HG03442 (cell line): Measurements from ENCODE around the gene OR52D1.

Experiments used
- ATAC-seq: cut with Tn5 transposase; IDR thresholded peaks from one replicate; pipeline ENCODE4 v1.9.1; 2021; ENCODE audit warnings: mild to moderate bottlenecking, moderate library complexity; ENCODE audit not compliant: unreplicated experiment

OR52D1 gene

DNA sequence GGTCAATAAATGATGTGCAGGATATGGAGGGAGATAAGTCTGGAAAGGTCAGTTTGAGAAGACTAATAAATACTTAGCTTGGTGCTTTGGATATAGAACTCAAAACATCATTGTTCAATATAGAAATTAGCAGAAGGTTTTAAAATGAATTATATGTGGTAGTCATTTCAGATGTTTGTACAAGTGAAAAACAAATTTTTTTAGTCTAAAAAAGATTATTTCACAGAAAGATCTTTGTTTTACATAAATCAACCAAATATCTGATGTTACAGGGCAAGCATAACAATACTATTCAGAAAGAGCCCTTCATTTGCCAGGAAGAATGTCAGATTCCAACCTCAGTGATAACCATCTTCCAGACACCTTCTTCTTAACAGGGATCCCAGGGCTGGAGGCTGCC, at the start of gene OR52D1:
Gene OR52D1, plus strand, starts transcription at position 301 of the 400 bp plus-strand sequence. Its CDS starts 22 bp downstream, at position 323.
- ATAC-seq, result no peak

DNA sequence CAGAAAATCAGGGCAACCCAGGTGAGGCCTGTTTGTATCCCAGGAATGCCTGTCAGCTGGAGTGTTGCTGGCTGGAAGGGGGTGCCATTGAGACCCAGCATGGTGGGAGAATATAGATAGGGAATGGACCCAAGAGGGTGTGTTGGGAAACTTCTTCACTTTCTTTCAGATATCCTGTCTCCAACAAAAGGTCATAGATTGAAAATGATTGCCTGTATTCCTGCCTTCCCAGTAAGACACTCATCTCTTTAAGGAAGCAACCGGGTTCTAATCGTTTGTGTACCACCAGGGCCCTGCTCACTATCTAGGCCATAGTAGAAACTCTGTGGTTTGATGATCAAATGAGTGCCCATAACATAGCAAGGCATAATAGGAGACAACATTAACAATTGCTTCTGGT, 47.1 kb upstream of the OR52D1 start, which contains the start of gene OR51I1:
Gene OR51I1, minus strand, starts transcription at position 101 of the 400 bp plus-strand sequence. Its CDS starts 0 bp downstream, at position 101.
- ATAC-seq, result no peak

DNA sequence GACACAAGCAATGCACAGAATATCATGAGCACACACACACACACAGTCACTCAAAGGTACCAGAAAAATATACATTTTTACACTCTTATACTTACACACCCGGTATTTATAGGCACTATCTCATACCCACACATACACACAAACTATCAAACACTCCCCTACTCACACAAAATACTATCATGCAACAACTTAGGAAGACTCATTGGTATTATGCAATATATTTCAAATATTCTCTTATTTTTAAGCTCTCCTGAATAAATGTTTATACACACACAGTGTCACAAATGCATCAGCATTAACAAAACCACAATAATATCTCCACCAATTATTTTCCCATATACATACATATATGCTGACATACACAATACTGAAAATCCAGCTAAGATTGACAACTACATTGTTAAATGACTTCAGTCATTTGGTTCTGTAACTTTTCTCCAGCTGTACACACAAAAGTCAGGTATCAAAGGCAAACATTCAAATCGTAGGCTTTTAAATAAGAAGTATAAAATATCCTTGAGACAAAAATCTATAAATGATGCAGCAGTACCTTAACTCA, 44.6 kb upstream of the OR52D1 start:
- ATAC-seq, result no peak

DNA sequence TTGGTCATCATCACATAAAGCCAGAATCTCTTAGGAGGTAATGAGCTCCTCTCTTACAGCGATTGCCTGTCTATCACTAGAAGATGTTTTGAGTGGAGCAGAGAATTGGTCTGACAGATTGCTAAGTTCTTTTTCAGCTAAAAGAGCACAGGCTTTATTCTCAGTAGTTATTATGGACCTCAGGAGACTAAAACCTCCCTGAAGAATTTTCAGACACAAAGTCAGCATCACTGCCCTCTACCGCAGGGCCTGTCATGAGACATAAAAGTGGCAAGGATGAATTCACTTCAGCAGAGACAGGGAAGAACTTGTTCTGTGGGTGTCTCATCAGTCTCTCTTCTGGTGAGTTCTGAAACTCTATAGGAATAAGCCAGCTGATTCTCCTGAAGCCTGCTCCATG, 39.5 kb upstream of the OR52D1 start, which contains the start of gene OR51I2:
Gene OR51I2, plus strand, starts transcription at position 301 of the 400 bp plus-strand sequence. CDS start 4,166 bp downstream, outside the sequence.
- ATAC-seq, result no peak

DNA sequence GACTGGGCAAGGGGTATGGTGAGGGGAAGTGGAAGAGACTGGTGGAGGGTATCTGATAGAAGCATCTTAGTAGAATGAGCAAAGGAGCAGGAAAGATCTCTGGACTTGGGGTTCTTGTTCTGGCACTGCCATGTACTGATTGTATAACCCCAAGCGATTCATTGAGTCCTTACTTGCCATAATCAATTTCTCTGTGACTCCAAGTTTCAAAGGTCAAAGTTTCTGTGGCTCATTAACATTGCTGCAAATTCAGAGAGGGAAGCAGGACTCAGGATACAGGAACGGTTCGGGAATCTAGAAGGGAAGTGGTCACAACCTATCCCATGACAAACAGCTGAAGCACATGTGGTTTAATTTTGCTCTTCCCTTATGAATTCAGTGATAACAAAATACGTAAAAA, 39.1 kb upstream of the OR52D1 start:
- no peak for ATAC-seq

DNA sequence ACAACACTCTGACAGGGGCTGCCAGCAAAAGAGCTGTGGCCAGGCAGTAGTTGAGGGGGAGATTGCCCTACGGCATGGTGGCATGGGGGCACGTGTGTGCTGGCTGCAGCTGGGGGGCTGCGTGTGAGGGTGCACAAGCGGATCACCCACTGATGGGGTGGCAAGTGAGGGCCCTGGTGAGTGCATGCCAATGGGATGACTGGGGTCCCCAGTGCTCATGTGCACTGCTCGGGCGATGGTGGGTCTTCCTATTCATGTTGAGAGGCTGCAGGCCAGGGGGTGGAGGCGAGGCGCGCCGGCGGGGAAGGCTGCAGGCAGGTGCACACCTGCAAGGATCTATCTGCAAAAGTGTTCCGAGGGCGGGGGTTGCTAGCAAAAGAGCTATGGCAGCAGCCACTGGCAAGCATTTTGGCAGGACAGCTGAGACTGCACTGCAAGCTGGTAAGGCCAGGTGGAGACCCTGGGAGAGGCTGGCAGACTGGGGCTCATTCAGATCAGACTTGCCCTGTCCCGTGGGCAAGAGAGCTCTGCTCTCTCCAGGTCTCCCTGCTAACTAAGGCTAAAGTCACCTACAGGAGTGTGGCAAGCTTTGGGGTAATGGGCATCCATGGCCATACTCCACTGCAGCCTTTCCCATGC, 27.4 kb upstream of the OR52D1 start:
- ATAC-seq, result no peak

DNA sequence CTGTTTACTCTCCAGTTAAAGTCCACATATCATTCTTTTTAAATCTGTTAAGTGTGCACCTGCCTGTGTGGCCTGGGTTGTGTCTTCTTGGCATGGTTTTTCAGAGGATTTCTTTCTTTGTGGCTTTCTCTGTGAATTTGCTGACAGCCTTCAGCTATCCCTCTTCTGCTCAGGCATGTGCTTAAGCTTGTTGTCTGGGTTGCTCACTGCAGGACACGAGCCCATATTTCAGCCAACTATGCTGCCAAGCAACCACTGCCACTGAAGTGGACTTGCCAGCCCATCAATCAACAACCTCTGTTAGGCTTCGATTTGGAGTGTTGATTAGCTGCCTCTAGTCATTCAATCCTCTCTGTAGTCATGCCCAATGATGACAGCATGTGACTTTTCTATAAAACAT, 21.0 kb upstream of the OR52D1 start:
- no peak for ATAC-seq

DNA sequence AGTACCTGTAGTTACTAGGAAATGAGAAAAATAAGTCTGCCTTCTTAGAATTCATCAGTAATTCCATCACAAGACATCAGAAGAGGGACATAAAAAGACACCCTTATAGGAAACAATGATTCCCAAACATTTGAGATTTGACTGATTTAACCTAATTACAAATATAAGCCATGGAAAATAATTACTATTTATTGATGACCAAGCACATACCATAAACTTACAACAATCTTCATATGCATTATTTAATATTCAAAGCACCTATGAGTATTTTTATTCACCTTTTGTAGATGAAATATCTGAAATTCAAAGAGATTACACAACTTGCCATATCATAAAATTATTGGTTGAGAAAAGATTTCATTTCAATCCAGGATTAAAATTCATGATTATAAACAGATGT, 14.6 kb upstream of the OR52D1 start:
- ATAC-seq, result no peak

DNA sequence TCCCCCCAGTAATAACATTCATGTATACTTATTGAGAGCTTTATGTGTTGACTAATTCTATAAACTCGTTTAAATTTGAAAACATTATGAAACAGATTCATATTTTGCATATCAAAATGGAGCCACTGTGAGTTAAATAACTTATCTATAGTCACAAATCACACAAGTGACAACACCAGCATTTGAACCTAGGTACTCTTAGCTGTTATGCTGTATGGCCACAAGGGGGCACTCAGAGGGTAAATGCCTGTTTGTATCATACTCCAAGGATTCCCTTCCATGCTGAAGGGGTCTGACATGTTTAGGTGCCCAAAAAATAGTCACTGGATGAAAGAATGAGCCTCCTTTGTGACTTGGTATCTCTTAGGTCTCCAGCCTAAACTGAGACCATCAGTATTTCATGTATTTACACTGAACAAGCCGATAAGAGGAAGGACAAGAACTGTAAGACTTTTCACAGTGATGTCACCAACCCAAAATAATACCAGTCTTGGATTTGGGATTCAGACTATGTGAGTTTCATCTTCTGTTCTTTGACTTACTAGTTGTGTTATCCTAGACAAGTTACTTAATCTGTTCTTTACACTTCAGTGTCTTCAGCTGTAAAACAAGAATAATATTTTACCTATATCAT, 12.2 kb upstream of the OR52D1 start:
- ATAC-seq, result peak; percentile 83

DNA sequence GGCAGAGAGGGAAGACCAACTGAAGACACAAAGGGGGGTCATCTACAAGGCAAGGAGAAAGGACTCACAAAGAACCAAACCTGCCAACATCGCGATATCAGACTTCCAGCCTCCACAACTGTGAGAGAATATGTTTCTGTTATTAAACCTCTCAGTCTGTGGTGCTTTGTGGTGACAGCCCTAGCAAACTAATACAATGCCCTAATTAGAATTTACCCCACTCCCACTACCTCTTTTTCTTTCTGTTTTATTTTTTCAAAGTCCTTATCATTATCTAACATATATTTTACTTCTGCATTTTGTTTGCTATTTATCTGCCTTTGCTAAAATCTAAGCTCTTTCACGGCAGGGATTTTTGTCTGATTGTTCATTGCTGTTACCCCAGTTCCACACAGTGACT, 2.5 kb upstream of the OR52D1 start:
- ATAC-seq, result no peak

DNA sequence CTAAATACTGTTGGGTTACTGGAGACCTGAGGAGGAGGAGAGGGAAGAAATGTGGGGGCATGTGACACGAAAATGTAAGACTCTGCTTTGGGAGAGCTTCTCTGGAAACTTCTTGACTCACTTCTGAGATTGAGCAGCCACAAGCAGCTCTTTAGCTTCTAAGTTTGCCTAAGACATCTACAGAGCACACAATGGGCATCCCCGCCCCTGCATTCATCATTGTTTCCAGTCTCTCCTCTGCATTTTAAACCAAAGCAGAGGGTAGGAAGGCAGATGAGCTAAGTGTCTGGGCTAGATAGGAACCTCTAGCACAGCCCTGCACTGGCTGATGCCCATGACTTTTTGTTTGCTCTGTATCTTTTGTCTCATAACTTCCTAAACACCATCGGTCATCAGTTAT, 2.1 kb upstream of the OR52D1 start:
- no peak for ATAC-seq

DNA sequence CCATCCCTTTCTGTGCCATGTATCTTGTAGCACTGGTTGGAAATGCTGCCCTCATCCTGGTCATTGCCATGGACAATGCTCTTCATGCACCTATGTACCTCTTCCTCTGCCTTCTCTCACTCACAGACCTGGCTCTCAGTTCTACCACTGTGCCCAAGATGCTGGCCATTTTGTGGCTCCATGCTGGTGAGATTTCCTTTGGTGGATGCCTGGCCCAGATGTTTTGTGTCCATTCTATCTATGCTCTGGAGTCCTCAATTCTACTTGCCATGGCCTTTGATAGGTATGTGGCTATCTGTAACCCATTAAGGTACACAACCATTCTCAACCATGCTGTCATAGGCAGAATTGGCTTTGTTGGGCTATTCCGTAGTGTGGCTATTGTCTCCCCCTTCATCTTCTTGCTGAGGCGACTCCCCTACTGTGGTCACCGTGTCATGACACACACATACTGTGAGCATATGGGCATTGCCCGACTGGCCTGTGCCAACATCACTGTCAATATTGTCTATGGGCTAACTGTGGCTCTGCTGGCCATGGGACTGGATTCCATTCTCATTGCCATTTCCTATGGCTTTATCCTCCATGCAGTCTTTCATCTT, 414 bp downstream of the OR52D1 start:
- no peak for ATAC-seq

DNA sequence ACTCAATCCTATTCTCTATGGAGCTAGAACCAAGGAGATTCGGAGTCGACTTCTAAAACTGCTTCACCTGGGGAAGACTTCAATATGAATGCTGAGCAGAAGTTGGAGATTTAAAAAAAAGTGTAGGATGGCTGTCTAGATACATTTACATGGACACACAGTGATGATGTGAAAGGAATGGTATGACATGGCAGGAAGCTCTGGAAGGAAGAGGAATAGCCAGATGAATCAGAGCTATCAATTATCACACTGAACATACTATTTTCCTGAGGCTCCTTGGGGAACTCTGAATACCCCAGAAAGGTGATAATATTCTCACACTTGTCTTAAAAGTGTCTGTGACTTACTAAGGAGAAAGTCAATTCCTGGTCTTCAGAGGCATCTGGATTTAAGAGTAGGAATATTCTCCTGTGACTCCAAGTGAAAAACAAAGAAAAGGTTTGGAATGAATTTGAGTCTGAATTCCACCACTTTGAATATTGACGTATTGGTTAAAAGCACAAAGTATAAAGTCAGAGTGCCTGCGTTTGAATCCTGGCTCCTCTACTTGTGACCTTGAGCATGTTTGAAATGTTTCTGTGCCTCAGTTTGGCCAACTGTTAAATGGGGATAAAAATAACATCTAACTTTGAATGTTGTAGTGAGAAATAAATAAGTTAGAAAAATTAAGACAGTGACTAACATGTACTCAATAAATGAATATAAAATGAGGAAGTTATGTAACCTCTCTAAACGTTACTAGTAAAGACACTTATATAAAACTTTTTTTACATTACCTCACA, 1.3 kb downstream of the OR52D1 start:
- ATAC-seq, result no peak

DNA sequence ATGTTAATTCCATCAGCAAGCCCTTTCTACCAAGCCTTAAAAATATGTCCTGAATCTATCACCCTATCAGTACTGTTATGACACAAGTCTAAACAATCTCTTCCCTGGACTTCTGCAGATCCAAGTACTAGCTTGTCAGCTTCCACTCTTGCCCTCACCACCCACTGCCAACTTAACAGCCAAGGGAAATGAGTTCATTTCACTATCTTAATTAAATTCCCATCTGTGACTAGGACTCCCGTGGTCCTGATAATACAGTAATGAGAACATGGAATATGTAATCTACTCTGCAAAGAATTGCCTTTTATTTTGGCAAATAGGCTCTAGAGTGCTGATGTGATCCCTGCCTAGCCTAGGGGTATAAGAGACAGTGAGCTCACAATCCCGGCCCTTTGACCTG, 11.2 kb downstream of the OR52D1 start:
- no peak for ATAC-seq

DNA sequence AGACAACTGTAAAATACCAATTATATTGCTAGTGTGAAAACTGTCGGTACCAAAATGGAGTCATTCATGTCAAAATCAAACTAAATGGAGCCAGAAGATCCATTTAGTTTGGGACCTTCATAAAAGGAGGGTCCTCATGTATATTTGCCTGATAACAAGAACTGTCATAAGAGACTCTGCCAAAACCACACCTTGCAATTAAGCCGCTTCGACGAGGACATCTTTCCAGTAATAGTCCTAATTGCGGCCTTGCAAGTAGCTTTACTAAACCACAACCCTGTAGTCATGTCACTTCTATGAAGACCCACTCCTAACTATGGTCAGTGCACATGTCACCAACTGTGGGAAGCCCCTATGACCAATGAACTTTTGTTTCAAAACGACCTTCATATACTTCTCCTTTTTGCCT, 11.9 kb downstream of the OR52D1 start:
- ATAC-seq, result no peak

DNA sequence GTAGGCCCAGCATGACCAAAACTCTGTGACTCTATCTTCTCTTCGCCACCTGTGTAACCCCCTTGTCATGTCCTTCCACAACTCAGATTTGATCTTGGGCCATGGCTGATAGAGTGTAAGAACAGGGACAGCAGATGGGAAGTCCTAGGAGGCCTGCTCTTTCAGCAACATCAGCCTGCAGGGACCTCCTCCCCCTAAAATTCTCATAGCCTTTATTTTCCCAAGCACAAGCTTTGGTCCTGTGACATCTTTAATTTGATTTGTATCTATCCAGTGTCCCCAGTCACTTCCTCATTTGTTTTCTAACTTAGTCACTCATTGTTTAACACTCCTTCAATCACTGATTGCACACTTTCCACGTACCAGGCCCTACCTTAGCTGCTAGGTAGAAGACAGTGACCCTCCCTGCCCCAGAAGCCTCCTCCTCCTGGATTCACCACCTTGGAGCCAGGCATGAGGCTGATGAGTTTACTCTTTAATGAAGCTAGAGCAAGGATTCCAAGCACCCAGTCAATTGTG, 16.0 kb downstream of the OR52D1 start:
- ATAC-seq, result no peak

DNA sequence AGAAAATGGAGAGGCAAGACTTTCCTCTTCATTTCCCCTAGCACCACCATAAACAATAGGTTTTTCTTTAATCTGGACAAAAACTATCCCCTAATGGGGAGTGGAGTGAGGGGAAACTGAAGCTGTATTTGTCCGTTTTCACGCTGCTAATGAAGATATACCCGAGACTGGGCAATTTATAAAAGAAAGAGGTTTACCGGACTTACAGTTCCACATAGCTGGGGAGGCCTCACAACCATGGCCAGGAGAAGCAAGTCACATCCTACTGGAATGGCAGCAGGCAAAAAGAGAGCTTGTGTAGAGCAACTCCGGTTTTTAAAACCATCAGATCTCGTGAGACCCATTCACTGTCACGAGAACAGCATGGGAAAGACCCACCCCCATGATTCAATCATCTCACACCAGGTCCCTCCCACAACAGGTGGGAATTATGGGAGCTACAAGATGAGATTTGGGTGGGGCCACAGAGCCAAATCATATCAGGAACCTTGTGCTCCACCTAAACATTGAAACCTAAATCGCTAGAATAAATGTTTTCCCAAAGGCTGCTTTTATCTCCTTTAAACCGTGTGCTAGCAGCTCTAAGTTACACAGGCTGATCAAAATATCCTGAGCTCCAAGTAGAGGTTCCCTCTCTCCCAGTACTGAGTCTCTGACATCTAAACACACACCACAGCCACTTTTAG, 17.0 kb downstream of the OR52D1 start:
- no peak for ATAC-seq

DNA sequence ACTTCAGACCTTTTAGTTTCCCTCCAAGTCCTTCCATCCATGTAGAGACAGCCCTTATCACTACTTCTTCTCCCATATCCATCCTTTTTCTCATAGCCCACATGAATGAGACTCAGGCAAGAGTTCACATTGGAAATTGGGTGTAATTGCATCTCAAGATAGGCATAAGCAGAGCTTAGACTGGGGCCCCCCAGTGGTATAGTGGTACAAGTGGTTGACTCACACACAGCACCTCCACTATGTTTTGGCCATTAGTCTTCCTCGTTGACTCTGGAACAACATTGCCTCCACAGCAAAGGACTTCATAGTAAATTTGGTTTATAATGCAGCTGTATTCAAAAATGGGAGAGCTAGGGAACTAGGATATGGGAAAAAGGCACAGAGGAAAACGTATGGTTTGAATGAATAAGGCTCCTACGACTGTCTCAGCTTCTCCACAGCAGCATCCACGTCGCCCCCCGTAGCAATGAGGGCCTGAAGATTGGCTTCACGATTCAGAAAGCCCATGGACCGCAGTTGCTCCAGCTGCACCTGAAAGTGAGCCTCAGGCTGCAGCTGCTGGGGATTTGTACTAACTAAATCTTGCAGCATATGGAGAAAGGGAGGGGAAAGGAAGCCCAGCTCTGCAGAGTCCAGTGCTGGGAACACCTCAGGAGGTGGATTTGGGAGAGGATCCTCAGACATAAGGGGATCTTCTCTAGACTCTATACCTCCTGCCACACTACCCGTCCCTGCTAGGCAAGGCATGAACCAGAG, 18.9 kb downstream of the OR52D1 start:
- ATAC-seq, result no peak

DNA sequence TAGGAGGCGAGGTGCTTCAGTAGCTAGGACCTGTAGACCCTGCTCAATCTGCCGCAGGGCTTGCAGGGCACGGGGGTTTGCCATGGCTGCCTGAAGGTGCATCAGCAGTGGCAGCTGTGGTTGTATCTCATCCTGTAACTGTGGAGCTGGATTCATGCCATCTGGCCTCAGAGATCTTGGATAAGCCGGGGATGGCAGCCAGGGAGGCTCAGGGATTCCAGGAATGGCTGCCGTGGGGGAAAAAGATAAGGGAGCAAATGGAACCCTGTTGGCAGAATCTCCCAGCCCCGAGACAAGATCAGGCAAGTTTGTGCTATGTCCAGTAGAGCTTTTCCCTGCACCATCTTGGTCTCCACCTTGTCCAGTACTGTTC, 19.4 kb downstream of the OR52D1 start:
- no peak for ATAC-seq

DNA sequence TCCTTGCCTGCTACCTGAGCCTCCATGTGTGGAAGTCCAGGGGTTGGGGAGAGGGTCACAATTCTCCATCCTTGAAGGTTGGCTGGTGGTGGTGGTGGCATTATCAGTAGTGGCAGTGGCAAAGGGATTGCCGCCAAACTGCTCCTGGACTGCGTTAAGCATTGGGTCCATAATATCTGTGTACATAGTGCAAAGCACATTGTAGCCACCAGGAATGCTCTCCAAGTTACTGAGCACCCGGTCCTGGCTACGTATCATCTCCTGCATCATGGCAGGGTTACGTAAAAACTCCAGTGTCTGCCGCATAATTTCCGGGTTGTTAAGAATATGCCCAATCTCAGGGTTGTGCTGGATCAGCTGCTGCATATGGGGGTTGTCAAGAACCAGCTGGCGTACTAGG, 20.1 kb downstream of the OR52D1 start:
- ATAC-seq, result no peak
